GM20000 (cell line): ENCODE measurements around the gene TUBB3.
"Not testable (repeated sequence)": the region's sequence is repeated elsewhere in the genome, so short reads cannot be mapped to it uniquely, and the experiment has no call there.

Source experiments
- DNase-seq: peaks from one replicate; pipeline ENCODE4 v3.0.0; 2012; ENCODE audit warnings: low spot score
- CTCF ChIP-seq: IDR thresholded peaks from 2 replicates; pipeline ENCODE4 v1.5.1; 2012; ENCODE audit warnings: mild to moderate bottlenecking, control low read depth; ENCODE audit errors: extremely low read depth, missing control alignments

The TUBB3 gene

DNA sequence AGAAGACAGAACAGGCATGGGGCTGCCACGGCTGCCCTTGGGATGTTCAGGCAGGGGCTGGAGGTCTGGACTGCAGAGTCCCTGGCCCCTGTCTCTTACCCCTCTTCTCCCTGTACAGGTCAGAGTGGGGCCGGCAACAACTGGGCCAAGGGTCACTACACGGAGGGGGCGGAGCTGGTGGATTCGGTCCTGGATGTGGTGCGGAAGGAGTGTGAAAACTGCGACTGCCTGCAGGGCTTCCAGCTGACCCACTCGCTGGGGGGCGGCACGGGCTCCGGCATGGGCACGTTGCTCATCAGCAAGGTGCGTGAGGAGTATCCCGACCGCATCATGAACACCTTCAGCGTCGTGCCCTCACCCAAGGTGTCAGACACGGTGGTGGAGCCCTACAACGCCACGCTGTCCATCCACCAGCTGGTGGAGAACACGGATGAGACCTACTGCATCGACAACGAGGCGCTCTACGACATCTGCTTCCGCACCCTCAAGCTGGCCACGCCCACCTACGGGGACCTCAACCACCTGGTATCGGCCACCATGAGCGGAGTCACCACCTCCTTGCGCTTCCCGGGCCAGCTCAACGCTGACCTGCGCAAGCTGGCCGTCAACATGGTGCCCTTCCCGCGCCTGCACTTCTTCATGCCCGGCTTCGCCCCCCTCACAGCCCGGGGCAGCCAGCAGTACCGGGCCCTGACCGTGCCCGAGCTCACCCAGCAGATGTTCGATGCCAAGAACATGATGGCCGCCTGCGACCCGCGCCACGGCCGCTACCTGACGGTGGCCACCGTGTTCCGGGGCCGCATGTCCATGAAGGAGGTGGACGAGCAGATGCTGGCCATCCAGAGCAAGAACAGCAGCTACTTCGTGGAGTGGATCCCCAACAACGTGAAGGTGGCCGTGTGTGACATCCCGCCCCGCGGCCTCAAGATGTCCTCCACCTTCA lies 11.7 kb downstream of the TUBB3 start:
- DNase-seq, result no peak
- TF ChIP-seq CTCF, result no peak

- not testable (repeated sequence) for DNase-seq
Observed at GRCh38 chr16:89935620-89936019, 12.5 kb downstream of the TUBB3 start.

GRCh38 chr16:89936034-89936433 lies 12.9 kb downstream of the TUBB3 start:
- no peak for DNase-seq
- no peak for TF ChIP-seq CTCF

DNA sequence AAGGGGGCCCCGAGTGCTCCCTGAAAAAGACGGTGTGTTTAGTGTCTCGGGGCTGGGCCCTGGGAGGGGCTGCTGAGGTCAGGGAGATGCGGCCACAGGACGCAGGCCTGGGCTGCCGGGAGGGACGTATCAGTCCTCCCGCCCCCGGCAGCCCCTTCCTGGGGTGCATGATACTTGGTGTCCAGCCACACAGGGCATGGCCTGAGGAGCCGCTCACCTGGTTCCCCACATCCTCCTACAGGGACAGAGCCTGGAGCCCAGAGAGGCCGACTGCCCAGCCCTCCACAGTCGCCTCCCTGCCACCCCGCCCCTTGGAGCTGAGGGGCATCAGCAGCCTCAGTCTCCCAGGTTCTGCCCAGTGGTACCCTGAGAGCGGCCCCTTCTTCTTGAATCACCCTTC lies 13.4 kb downstream of the TUBB3 start:
- DNase-seq, result no peak
- no peak for TF ChIP-seq CTCF

- no peak for DNase-seq
- TF ChIP-seq CTCF, result no peak
Observed at GRCh38 chr16:89936981-89937380, 13.8 kb downstream of the TUBB3 start.

DNA sequence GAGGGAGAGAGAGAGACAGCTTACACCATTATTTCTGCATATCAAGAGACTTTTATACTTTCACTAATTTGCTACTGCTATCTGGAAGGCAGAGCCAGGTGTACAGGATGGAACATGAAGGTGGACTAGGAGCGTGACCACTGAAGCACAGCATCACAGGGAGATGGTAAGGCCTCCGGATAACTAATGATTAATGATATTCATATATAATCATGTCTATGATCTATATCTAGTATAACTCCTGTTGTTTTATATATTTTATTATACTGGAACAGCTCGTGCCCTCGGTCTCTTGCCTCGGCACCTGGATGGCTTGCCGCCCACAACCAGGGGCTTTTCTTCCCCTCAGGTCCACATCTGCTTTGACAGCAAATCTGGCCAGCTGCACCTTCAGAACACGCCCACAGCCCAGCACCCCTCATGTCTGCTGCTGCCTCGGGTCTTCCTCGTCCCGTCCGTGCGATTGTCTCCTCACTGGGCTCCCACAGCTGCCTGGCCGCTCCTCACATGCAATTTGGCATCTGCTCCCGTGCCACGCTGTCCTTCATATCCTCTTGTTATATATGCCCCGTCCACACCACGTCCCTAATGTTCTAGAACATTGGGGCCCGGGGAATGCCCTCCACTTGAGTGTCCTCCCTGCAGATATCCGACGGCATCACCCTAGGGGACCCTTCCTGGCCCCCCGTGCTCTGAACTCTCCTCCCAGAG lies 15.2 kb downstream of the TUBB3 start:
- no peak for TF ChIP-seq CTCF
- DNase-seq, result no peak

- DNase-seq, result peak; percentile 65
- TF ChIP-seq CTCF, result no peak
Observed at GRCh38 chr16:89944773-89945172, 21.6 kb downstream of the TUBB3 start.
